CD4-positive, alpha-beta T cell treated with Interleukin-17A for 4 hours (primary cell): Measurements from ENCODE around the gene AHDC1.
"Not testable (repeated sequence)": the region's sequence is repeated elsewhere in the genome, so short reads cannot be mapped to it uniquely, and the experiment has no call there.

Source experiments
- DNase-seq: peaks from one replicate; pipeline ENCODE4 v3.0.0-alpha.2; 2020; ENCODE audit warnings: mixed read lengths

AHDC1 gene

DNA sequence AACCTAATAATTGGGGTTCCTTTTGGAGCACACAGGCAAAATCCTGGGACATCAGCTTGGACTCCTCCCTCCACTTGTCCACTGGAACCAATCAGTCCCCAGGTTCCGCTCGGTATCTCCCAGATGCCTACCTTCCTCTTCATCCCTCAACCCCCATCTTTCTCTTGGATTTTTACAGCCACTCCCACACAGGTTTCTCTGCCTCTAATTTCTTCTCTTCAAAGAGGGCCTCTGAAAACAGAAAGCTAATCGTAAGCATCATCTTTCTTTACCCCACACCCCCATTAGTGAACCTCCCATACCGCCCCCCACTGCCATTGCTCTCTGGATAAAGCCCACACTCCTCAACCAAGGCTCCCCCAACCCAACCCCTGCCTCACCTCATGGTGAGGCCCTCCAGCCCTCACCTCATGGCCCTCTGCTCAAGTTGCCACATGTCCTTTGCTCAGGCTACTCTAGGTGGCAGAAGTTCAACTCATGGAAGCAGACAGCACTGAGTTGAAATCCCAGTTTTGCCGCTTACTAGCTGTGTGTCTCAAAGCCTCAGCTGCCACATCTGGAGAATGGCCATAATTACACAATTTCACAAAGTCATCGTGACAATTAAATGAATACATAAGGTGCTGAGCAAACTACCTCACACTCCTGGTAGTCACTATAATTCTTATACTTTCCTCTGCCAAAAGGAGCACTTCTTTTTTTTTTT, 95.8 kb downstream of the AHDC1 start:
- no peak for DNase-seq

DNA sequence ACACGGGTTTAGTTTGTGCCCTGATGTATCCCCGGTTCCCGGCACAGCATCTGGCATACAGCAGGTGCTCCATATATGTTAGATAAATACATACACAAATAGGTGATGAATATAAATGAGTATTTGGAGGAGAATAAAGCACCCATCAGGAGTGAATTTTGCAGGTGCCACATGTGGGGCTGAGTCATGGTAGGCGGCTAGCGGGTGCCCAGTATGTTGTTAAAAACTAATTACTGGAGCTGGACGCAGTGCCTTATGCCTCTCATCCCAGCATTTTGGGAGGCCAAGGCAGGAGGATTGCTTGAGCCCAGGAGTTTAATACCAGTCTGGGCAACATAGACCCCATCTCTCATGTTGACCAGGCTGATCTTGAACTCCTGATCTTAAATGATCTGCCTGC, 97.2 kb downstream of the AHDC1 start:
- DNase-seq: no peak

DNA sequence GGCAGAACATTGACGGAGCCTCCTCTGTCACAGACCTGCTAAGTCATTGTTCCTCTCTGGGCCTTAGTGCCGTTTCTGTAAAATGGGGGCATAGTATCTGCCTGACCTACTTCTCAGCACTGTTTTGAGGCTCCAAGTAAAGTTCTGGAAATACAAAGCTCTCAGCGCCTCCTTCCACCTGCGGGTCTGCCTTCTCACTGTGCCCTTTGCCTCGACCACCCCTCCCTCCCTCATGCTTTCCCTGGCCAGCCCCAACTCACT, 98.6 kb downstream of the AHDC1 start:
- DNase-seq: no peak

DNA sequence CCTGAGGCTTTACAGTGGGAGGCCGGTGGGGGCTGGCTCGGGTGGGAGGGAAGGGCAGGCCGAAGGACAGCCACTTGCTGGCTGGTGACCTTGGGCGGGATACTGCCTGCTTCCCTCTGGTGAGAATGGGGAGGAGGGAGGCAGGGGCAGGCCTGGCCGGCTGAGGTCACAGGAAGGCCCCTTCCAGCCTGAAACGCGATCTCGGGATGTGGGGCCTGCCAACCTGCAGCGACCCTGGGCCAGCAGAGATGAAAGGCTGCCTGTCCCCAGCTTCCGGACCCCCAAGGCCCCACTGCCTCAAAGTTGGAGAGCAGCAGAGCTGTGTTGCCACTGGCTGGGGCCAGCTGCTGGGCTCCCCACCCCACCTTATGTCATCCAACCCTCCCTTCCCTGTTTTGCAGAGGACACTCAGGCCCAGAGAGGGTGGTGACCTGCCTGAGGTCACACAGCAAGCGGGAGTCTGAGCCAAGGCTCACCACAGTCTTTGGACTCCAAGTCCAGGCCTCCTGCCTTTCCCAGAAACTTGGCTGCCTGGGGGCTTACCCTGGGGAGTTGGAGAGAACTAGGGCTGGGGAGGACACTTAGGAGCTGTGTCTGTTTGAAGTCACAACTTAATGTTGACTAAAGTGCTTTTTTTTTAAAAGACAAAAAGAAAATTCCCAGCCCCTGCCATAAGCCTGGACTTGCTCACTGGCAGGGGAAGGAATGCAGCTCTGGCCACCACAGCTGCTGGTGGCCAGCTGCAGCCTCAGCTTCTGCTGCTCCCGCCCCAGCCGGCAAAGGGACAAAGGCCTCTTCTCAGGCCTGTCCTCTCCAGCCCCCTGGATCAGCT, 99.1 kb downstream of the AHDC1 start:
- no peak for DNase-seq

DNA sequence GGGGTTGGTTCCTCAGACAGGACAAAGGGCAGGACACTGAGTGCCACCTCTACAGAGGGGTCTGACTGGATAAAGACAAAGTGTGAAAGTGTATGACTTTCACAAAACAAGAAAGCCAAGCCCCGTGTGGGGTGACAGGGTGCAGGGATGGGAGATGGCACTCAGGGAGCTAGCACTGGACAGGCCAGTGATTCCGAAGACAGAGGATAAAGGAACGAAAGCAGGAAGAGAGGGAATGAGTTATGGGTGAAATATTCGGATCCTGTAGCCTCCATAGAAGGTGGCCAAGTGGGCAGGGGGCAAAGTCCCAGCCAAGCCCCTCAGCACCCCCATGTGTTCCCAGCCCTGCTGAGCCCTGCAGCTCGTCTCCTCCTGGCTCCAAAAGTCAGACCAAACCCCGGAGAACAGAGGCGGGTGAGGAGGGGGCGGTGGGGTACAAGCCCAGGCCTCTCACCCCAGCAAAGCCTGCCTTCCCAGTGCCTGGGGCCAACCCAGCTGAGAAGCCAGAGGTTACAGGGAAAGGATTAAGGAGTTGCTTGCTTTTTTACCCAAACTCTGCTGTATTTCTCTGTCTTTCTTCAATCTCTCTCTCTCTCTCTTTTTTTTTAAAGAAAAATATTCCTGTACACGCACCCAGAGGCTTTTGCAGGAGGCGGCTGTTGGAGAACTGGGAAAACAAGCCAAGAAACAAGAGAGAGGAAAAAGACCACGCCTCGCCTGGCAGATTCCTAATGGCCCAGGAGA, 99.9 kb downstream of the AHDC1 start:
- no peak for DNase-seq

DNA sequence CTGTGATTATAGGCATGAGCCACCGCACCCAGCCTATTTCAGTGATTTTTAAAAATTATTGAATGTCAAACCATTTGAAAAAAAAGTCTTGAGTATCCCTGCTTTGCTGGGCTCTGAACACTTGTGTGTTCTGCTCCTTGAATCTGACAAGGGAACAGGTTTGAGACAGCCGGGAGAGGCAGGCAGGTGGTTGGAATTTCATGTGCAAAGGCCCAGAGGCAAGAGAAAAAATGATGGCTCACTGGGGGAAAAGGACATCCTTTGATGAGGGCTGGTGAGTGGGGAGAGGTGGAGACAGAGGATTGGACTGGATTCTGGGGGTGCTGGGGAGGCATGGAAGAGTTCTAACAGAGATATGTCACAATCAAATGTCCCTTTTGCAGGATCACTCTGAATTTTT, 100.9 kb downstream of the AHDC1 start:
- no peak for DNase-seq

DNA sequence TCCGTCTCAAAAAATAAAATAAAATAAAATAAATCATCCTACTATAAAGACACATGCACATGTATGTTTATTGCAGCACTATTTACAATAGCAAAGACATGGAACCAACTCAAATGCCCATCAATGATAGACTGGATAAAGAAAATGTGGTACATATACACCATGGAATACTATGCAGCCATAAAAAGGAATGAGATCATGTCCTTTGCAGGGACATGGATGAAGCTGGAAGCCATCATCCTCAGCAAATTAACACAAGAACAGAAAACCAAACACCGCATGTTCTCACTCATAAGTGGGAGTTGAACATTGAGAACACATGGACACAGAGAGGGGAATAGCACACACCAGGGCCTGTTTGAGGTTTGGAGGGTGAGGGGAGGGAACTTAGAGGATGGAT, 102.8 kb downstream of the AHDC1 start:
- DNase-seq: not testable (repeated sequence)

DNA sequence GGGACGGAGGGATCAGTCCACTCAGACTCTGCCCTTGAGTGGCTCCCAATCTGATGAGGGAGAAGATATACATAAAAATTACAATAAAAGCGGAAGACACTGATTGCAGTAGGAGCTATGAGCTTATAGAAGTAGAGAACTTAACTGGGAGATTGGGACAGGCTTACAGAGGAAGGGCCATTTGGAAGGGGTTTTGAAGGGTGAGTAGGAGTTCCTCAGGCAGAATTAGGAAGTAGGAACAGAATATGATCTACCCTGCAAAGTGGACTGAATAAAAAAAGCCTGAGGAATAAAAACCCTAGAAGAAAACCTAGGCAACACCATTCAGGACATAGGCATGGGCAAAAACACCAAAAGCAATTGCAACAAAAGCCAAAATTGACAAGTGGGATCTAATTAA, 104.8 kb downstream of the AHDC1 start:
- DNase-seq: no peak

DNA sequence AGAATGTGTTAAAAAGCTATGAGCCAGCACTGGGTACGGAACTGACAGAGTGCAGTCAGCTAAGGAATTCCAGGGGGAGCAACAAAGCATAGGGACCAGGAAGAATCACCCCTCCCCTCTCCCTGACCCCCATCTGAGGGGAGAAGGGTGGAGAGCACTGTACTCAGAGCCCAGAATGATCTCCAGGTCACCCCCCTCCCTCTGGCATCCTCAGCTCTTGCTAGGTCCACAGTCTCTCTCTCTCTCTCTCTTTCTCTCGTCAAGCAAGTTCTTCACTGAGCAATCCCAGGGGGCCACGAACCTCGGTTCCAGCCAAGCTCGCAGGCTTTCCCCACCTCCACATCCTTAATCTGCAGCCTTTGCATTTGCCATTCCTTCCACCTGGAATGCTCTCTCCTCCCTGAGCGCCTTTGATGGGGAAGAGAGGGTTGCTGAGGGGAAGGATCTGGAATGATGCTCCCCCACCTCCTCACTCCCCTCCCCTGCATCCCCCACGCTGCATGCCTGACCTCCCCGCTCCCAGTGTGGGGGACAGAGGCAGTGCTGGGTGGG, 107.3 kb downstream of the AHDC1 start:
- no peak for DNase-seq

DNA sequence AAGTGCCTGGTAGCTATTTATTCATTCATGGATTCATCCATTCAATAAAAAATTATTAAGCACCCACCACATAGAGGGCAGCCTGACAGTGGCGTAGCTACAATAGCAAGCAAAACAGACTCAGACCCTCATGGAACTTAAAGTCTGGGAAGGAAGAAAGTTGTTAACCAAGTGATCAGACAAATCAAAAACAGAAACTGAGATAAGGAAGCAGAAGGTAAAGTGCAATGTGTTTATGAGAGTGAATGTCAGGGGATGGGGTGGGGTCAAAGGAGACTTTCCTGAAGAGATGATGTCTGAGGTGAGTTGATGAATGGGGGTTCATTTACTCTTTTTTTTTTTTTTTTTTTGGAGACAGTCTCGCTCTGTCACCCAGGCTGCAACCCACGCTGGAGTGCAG, 111.1 kb downstream of the AHDC1 start:
- DNase-seq: no peak

DNA sequence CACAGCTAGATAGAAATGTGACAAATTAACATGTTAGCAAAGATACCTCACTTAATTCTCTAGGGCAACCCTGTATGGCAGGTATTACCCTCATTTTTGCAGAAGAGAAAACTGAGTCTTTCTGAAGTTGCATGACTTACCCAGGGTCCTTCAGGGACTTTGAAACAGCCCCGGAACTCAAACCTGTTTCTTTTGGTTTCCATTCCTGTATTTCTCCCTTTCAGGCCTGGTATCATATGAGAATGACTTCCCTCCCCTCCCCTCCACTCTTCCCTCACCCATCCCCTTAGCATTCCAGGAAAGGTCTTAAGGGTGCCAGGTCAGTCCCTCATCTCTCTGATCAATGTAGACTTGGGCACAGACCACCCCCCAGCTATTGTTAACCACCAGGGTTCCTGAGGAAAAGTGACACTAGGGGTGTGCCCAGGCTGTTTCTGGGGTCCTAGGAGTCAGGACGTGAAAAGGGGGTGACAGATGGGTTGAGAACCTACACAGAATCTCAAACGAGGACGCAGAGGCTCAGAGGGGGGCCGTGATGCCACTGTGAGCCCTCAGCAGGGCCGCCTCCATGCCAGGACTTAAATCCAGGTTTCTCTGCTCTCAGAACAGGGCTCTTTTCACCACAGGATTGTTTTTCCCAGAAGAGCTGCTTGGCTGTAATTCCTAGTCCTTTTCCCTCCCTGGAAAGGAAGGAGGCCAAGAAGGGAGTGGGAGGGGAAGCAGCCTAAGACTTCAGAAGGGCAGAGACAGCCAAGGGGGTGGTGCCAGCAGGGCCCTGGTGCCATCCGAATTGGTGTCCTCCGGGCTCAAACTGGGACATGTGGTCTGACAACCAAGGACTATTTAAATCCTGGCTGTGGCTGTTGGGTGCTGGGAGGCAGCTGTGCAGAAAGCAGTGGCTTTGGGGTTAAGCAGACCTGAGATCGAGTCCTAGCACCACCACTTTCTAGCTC, 111.9 kb downstream of the AHDC1 start:
- DNase-seq: no peak

DNA sequence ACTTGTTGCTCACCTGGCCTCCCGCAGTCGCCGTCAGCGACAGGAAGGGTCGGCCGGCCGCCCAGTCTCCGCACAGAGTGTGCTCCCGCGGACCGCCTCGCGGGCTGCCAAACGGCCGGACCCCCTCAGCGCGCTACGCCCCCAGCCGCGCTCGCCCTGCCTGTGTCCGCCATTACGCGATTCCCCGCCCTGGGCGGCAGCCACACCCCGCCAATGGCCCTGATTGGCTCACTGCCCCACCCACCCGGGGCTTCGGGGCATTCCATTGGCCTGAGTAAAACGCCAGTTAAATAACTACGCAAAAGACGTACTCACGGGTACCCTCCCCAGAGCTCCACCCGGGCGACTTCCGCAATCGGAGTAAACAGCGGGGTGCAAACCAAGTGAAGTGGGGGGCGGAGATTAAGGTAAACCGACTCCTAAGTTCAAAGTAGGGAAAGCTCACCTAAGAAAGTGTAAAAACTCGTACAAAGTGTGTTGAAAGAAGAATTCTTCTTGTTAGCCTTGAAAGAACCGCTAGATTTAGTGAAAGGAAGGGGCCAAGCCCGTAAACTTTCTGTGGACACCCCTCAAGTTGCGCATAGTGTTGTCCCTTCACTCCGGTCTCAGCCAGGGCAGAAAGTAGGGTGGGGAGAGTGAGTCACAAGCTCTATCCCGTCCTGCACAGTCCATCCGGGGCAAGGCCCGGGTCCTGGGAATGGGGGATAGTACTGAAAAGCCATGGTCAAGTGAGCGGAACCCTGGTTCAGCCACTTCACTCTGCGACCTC, 113.8 kb downstream of the AHDC1 start, which contains the start of gene WASF2:
TSS of gene WASF2 (minus strand) at position 195 of the 769 bp plus-strand sequence. CDS start 61,277 bp downstream, outside the sequence.
- peak; percentile 97 for DNase-seq

DNA sequence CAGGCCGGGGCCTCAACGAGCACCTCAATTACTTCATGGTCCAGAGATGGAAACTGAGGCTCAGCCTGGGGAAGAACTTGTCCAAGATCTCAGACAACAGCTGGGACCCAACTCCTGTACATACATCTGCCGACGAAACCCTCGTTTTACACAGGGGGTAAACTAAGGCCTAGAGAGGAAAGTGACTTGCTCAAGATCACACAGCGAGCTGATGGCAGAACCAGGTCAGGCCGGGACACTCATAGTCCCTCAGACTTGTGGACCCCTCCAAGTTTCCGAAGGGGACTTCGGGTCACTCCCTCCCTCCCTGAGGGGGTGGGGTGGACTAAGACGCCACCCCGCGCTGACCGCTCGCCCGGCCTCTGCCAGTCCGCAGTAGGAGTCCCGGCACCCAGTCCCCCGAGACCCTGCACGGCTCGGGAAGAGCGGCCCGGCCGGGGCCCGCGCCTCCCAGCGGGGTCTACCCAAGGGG, 114.4 kb downstream of the AHDC1 start:
- no peak for DNase-seq

DNA sequence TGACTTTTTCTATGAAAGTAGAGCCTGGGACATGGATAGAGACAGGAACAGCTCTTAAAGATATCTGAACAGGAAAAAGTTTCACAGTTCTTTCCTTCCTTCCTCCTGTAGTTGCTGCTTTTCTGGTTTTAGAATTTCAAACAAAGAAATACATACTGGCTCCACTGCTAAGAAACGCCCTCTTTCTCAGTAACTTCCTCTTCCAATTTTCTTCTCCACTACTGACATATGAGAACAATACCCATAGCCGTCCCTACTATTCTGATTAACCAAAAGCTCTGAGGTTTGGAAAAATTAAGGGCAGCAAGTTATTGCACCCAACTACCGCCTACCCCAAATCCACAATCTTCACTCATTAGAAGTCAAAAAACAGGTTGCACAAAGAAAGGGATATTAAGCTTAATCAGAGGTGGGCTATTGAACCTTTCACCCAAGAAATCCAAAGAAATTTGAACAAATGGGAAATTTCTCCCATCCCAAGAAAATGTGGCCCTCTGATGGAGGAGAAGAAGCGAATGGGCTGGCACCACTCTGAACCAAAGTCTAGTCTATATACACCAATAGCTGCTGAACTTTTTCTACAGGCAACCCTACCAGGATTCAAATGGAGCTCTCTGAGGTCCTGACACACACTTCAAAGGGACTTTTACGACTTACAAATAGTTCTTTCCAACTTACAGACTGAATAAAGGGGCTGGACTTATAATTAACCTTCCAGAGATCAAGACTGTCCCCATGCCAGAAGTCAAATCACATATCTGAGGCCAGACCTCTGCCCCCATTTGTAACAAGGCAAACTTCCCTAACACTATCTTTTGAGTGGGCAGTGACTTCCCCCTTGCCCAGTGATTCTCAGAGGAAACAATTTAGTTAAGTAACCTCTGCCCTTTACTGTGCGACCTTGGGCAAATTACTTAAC, 115.7 kb downstream of the AHDC1 start:
- DNase-seq: no peak

DNA sequence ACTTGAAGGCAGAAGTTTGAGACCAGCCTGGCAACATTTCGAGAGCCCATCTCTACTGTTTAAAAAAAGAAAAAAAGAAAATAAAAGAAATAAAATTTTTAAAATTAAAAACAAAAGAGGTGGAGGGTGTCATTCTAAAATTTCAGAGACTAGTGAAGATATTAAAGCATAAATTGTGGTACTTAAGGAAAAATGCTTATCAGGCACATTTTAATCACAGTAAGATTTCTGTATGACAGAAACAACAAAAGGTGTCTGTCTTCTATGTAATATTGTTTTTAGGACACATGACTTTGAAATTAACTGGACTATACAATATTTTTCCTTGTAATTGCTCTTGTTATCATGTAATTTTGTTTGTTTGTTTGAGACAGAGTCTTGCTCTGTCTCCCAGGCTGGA, 118.6 kb downstream of the AHDC1 start:
- DNase-seq: no peak
